Liver (tissue), 9 donors: ENCODE results near the gene AKNA. TPM values are rescaled to one million over a fixed set of nuclear protein-coding genes. Genes with fewer than 3 reads are reported as not detected.

Experiments used
- DNase-seq: peaks from one replicate; pipeline ENCODE4 v3.0.0-alpha.2; 2017; ENCODE audit warnings: low spot score
- H3K27ac ChIP-seq, 2 donors: one replicate each; pipeline ENCODE4 v1.7.0; 2013; ENCODE audit warnings: inconsistent platforms in 2 of 2, low read length in 2 of 2, control low read depth in 1 of 2, low read depth in 1 of 2, mild to moderate bottlenecking in 1 of 2
- H3K27me3 ChIP-seq, 4 donors: one replicate each; pipeline versions ENCODE4 v1.6.1 to v1.7.0; 2013; ENCODE audit warnings: low read length in 3 of 4, inconsistent platforms in 1 of 4, mild to moderate bottlenecking in 1 of 4, moderate library complexity in 1 of 4; ENCODE audit not compliant: control insufficient read depth in 4 of 4, insufficient read depth in 4 of 4
- H3K36me3 ChIP-seq, 4 donors: one replicate each; pipeline versions ENCODE4 v1.6.1 to v1.7.0; 2013; ENCODE audit warnings: low read length in 3 of 4, mild to moderate bottlenecking in 3 of 4, low read depth in 1 of 4, moderate library complexity in 1 of 4; ENCODE audit not compliant: control insufficient read depth in 4 of 4, insufficient read depth in 3 of 4
- H3K4me1 ChIP-seq, 4 donors: one replicate each; pipeline versions ENCODE4 v1.6.1 to v1.7.0; 2013; ENCODE audit warnings: low read length in 3 of 4, mild to moderate bottlenecking in 3 of 4, moderate library complexity in 1 of 4; ENCODE audit not compliant: control insufficient read depth in 4 of 4, insufficient read depth in 4 of 4
- H3K4me3 ChIP-seq, 3 donors: one replicate each; pipeline versions ENCODE4 v1.6.1 to v1.7.0; 2013; ENCODE audit warnings: low read length in 3 of 3, control low read depth in 1 of 3, low read depth in 1 of 3, mild to moderate bottlenecking in 1 of 3
- H3K9ac ChIP-seq, 2 donors: one replicate each; pipeline ENCODE4 v1.7.0; 2013; ENCODE audit warnings: low read length in 2 of 2, mild to moderate bottlenecking in 2 of 2, moderate library complexity in 2 of 2, control low read depth in 1 of 2, low read depth in 1 of 2
- H3K9me3 ChIP-seq, 4 donors: one replicate each; pipeline versions ENCODE4 v1.6.1 to v1.7.0; 2013; ENCODE audit warnings: low read length in 3 of 4; ENCODE audit not compliant: control insufficient read depth in 4 of 4
- EGR1 ChIP-seq, 2 donors: IDR thresholded peaks; 2 replicates each; pipeline ENCODE4 v1.6.1; 2016 to 2018; ENCODE audit warnings: antibody characterized with exemption in 2 of 2, low read depth in 2 of 2
- FOXA1 ChIP-seq: IDR thresholded peaks from 2 replicates; pipeline ENCODE4 v1.6.1; 2016; ENCODE audit warnings: antibody characterized with exemption
- GABPA ChIP-seq, 2 donors: IDR thresholded peaks in 1 of 2; conservative IDR thresholded peaks in 1 of 2; 2 replicates each; pipeline ENCODE4 v1.6.1; 2016; ENCODE audit warnings: antibody characterized with exemption in 2 of 2, mild to moderate bottlenecking in 1 of 2, moderate library complexity in 1 of 2
- HNF4A ChIP-seq, 2 donors: conservative IDR thresholded peaks; 2 replicates each; pipeline ENCODE4 v1.6.1; 2016; ENCODE audit warnings: antibody characterized with exemption in 2 of 2, mild to moderate bottlenecking in 2 of 2
- HNF4G ChIP-seq: IDR thresholded peaks from 2 replicates; pipeline ENCODE4 v1.6.1; 2016; ENCODE audit warnings: antibody characterized with exemption
- JUND ChIP-seq, 2 donors: IDR thresholded peaks; 2 replicates each; pipeline ENCODE4 v1.6.1; 2016; ENCODE audit warnings: antibody characterized with exemption in 2 of 2
- NR2F2 ChIP-seq: IDR thresholded peaks from 2 replicates; pipeline ENCODE4 v1.6.1; 2016; ENCODE audit warnings: antibody characterized with exemption
- RAD21 ChIP-seq, 2 donors: IDR thresholded peaks; 2 replicates each; pipeline ENCODE4 v1.6.1; 2016; ENCODE audit warnings: antibody characterized with exemption in 2 of 2, mild to moderate bottlenecking in 2 of 2
- RXRA ChIP-seq, 2 donors: IDR thresholded peaks; 2 replicates each; pipeline ENCODE4 v1.6.1; 2017 to 2018; ENCODE audit warnings: antibody characterized with exemption in 2 of 2, mild to moderate bottlenecking in 1 of 2
- TAF1 ChIP-seq: conservative IDR thresholded peaks from 2 replicates; pipeline ENCODE4 v1.6.1; 2016; ENCODE audit warnings: antibody characterized with exemption, mild to moderate bottlenecking
- YY1 ChIP-seq: IDR thresholded peaks from 2 replicates; pipeline ENCODE4 v1.6.1; 2016; ENCODE audit warnings: antibody characterized with exemption, mild to moderate bottlenecking
- WGBS: extraction: QIAGEN DNeasy Blood & Tissue Kit; methylation state at CpG from one replicate; pipeline ENCODE4 v1.1.7; 2013; 5-methylcytosine and 5-hydroxymethylcytosine counted together
- polyA plus RNA-seq, 2 donors: library from polyadenylated mRNA; stranded (reverse) in 1 of 2; unstranded in 1 of 2; fragments of 200-250 nt in 1 of 2; fragments of >200 nt in 1 of 2; fragmentation: Nextera tagmentation in 1 of 2; extraction: Ambion mirVana in 1 of 2; gene quantifications; one replicate each; pipeline versions ENCODE4 v1.2.1 to v1.2.3, GENCODE V29; 2013 to 2015
- total RNA-seq, 2 donors: library from RNA; depleted of rRNA; stranded (reverse); fragments of >200 nt; gene quantifications; one replicate each; pipeline ENCODE4 v1.2.3, GENCODE V29; 2014
- TF ChIP-seq, protein P1 (sequence below): IDR thresholded peaks from 2 replicates; pipeline ENCODE4 v1.6.1; 2016; ENCODE audit warnings: antibody characterized with exemption, mild to moderate bottlenecking
- TF ChIP-seq, protein P2 (sequence below): IDR thresholded peaks from 2 replicates; pipeline ENCODE4 v1.6.1; 2016; ENCODE audit warnings: antibody characterized with exemption
- donor health status: healthy.
- donor health status: healthy.
- donor health status: healthy.
- donor health status: healthy.
- donor health status: healthy.

The AKNA gene
- total and polyA plus RNA-seq, 4 donors = 4.2 to 31.7 (median 6.9) TPM

DNA sequence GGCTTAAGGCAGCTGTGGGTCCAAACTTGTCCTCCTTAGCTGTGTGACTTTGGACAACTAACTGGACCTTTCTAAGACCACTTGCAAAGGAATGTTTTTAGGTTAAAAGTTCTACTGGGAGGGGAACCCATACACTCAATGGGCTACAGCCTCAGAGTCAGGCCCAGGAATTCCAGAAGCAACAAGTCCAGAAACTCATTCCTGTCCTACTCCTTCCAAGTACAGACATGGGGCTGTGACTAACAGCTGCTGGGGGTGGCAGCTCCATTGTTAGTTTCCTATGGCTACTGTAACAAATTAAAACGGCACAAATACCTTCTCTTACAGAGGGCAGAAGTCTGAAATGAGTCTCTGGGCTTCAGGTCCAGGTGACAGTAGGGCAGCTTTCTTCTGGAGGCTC lies 12.4 kb upstream of the AKNA start (continued):
- TF ChIP-seq, protein P1, sequence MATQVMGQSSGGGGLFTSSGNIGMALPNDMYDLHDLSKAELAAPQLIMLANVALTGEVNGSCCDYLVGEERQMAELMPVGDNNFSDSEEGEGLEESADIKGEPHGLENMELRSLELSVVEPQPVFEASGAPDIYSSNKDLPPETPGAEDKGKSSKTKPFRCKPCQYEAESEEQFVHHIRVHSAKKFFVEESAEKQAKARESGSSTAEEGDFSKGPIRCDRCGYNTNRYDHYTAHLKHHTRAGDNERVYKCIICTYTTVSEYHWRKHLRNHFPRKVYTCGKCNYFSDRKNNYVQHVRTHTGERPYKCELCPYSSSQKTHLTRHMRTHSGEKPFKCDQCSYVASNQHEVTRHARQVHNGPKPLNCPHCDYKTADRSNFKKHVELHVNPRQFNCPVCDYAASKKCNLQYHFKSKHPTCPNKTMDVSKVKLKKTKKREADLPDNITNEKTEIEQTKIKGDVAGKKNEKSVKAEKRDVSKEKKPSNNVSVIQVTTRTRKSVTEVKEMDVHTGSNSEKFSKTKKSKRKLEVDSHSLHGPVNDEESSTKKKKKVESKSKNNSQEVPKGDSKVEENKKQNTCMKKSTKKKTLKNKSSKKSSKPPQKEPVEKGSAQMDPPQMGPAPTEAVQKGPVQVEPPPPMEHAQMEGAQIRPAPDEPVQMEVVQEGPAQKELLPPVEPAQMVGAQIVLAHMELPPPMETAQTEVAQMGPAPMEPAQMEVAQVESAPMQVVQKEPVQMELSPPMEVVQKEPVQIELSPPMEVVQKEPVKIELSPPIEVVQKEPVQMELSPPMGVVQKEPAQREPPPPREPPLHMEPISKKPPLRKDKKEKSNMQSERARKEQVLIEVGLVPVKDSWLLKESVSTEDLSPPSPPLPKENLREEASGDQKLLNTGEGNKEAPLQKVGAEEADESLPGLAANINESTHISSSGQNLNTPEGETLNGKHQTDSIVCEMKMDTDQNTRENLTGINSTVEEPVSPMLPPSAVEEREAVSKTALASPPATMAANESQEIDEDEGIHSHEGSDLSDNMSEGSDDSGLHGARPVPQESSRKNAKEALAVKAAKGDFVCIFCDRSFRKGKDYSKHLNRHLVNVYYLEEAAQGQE = no peak
- no peak for TF ChIP-seq EGR1 (IDR thresholded peaks at IDR 0.05; ENCODE audit: low read depth in 2 of 2)
- no peak for TF ChIP-seq RAD21 (IDR thresholded peaks at IDR 0.05)
- no peak for TF ChIP-seq FOXA1

DNA sequence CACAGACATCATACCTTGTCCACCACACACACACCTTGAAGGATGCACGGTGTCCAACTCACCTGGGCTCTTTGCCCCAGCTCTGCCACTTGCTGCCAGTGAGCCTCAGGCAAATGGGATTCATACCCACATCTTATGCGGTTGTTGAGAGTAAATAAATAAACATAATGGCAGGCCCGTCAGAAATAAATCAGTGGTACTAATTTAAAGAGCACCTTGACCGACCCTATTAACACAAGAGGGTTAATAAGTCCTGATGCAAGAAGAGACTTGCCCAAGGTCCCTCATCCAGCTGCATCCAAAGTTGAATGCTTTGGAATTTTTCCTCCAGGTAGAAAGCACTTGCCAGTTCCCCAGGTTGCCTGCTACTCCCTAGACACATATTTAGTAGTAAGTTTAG lies 11.6 kb upstream of the AKNA start:
- Histone ChIP-seq H3K9ac (no peak overlapping the region), H3K27me3 (no peaks in the 10 kb centered on the region), H3K4me1 (peaks cover 6 to 35% (median 26%) of the 10 kb centered on the region in 4 donors), H3K4me3 (no peak overlapping the region), H3K36me3 (no peaks in the 10 kb centered on the region), H3K27ac (no peak overlapping the region), H3K9me3 (no peaks in the 10 kb centered on the region)
- no peak for DNase-seq
- 93% methylated on average over 4 of the region's 4 CpGs for WGBS
- TF ChIP-seq, protein P1 = no peak
- no peak for TF ChIP-seq RAD21 (IDR thresholded peaks at IDR 0.05)
- TF ChIP-seq EGR1 (IDR thresholded peaks at IDR 0.05; ENCODE audit: low read depth in 2 of 2) = no peak
- no peak for TF ChIP-seq TAF1
- no peak for TF ChIP-seq HNF4A (conservative IDR thresholded peaks at IDR 0.05)
- no peak for TF ChIP-seq RXRA (IDR thresholded peaks at IDR 0.05)
- no peak for TF ChIP-seq JUND (IDR thresholded peaks at IDR 0.05)
- TF ChIP-seq NR2F2 = no peak
- no peak for TF ChIP-seq HNF4G
- TF ChIP-seq, protein P2, sequence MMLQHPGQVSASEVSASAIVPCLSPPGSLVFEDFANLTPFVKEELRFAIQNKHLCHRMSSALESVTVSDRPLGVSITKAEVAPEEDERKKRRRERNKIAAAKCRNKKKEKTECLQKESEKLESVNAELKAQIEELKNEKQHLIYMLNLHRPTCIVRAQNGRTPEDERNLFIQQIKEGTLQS = no peak
- no peak for TF ChIP-seq GABPA (IDR thresholded peaks at IDR 0.05 in 1 of 2, conservative IDR thresholded peaks at IDR 0.05 in 1 of 2)
- no peak for TF ChIP-seq YY1
